HG02981 (cell line): Measurements from ENCODE around the gene INSIG1.

ENCODE experiments used
- ATAC-seq: cut with Tn5 transposase; IDR thresholded peaks from one replicate; pipeline ENCODE4 v1.9.1; 2021; ENCODE audit warnings: mild to moderate bottlenecking, moderate library complexity; ENCODE audit not compliant: unreplicated experiment

The INSIG1 gene

GRCh38 chr7:155265961-155266360, 31.7 kb upstream of the INSIG1 start:
- ATAC-seq = no peak

GRCh38 chr7:155266440-155266839, 31.2 kb upstream of the INSIG1 start:
- no peak for ATAC-seq

GRCh38 chr7:155267023-155267422, 30.7 kb upstream of the INSIG1 start:
- no peak for ATAC-seq

- ATAC-seq = no peak
Observed at GRCh38 chr7:155267436-155267835, 30.2 kb upstream of the INSIG1 start.

GRCh38 chr7:155268211-155268610, 29.5 kb upstream of the INSIG1 start:
- no peak for ATAC-seq

GRCh38 chr7:155268921-155269650, 28.6 kb upstream of the INSIG1 start:
- no peak for ATAC-seq

- ATAC-seq = no peak
Observed at GRCh38 chr7:155269766-155270585, 27.7 kb upstream of the INSIG1 start.

- no peak for ATAC-seq
Observed at GRCh38 chr7:155270861-155271260, 26.8 kb upstream of the INSIG1 start.

GRCh38 chr7:155274633-155275355, 22.9 kb upstream of the INSIG1 start:
- no peak for ATAC-seq

- no peak for ATAC-seq
Observed at GRCh38 chr7:155276042-155276799, 21.5 kb upstream of the INSIG1 start.

- ATAC-seq = no peak
Observed at GRCh38 chr7:155276800-155277375, 20.8 kb upstream of the INSIG1 start.

GRCh38 chr7:155277385-155277994, 20.2 kb upstream of the INSIG1 start:
- no peak for ATAC-seq

- no peak for ATAC-seq
Observed at GRCh38 chr7:155278921-155279320, 18.8 kb upstream of the INSIG1 start.

- no peak for ATAC-seq
Observed at GRCh38 chr7:155279787-155280445, 17.8 kb upstream of the INSIG1 start.

GRCh38 chr7:155280446-155281397, 17.0 kb upstream of the INSIG1 start:
- no peak for ATAC-seq

GRCh38 chr7:155281398-155281969, 16.2 kb upstream of the INSIG1 start:
- ATAC-seq = no peak

- no peak for ATAC-seq
Observed at GRCh38 chr7:155282671-155283070, 15.0 kb upstream of the INSIG1 start.

GRCh38 chr7:155283565-155284194, 14.0 kb upstream of the INSIG1 start:
- peak; percentile 94 for ATAC-seq
